Measurements from ENCODE around the gene CTNND2. TPM values are rescaled to one million over a fixed set of nuclear protein-coding genes. Genes with fewer than 3 reads are reported as not detected.

The CTNND2 gene
- polyA plus RNA-seq, 1 experiment = not detected

- Histone ChIP-seq H3K27me3 (ENCODE audit: control insufficient read depth, insufficient read depth, low read length) (peaks cover 2% of the 10 kb centered on the region), H3K27ac (ENCODE audit: low read depth, low read length) (no peak overlapping the region), H3K9me3 (ENCODE audit: control insufficient read depth, insufficient read depth, low read length) (no peaks in the 10 kb centered on the region), H3K4me3 (ENCODE audit: low read depth, low read length) (no peak overlapping the region)
- TF ChIP-seq CTCF (IDR thresholded peaks at IDR 0.05; ENCODE audit: low read depth, low read length) = no peak
- no peak for DNase-seq (ENCODE audit: low read depth, low spot score)
- CTCF ChIA-PET = no interaction called here
- POLR2A ChIA-PET = no interaction called here
Observed at GRCh38 chr5:11139217-11139865, 764.9 kb downstream of the CTNND2 start.

- ChIA-PET POLR2A (no interaction called here), CTCF (no interaction called here)
- TF ChIP-seq CTCF (IDR thresholded peaks at IDR 0.05; ENCODE audit: low read depth, low read length) = no peak
- H3K9me3 ChIP-seq (ENCODE audit: control insufficient read depth, insufficient read depth, low read length) = no peaks in the 10 kb centered on the region
- H3K4me3 ChIP-seq (ENCODE audit: low read depth, low read length) = no peak overlapping the region
- H3K27me3 ChIP-seq (ENCODE audit: control insufficient read depth, insufficient read depth, low read length) = peaks cover 3% of the 10 kb centered on the region
- DNase-seq (ENCODE audit: low read depth, low spot score) = no peak
- no peak overlapping the region for H3K27ac ChIP-seq (ENCODE audit: low read depth, low read length)
Observed at GRCh38 chr5:11130131-11130530, 774.1 kb downstream of the CTNND2 start.

GRCh38 chr5:11128021-11128420 lies 776.2 kb downstream of the CTNND2 start:
- Histone ChIP-seq H3K27me3 (ENCODE audit: control insufficient read depth, insufficient read depth, low read length) (peaks cover 3% of the 10 kb centered on the region), H3K27ac (ENCODE audit: low read depth, low read length) (no peak overlapping the region), H3K9me3 (ENCODE audit: control insufficient read depth, insufficient read depth, low read length) (no peaks in the 10 kb centered on the region), H3K4me3 (ENCODE audit: low read depth, low read length) (no peak overlapping the region)
- no peak for DNase-seq (ENCODE audit: low read depth, low spot score)
- CTCF ChIA-PET = no interaction called here
- no peak for TF ChIP-seq CTCF (IDR thresholded peaks at IDR 0.05; ENCODE audit: low read depth, low read length)
- POLR2A ChIA-PET = no interaction called here

GRCh38 chr5:11126844-11127243 lies 777.4 kb downstream of the CTNND2 start:
- no peak overlapping the region for H3K4me3 ChIP-seq (ENCODE audit: low read depth, low read length)
- no peak overlapping the region for H3K27ac ChIP-seq (ENCODE audit: low read depth, low read length)
- no peak for DNase-seq (ENCODE audit: low read depth, low spot score)
- CTCF ChIA-PET = no interaction called here
- peaks cover 3% of the 10 kb centered on the region for H3K27me3 ChIP-seq (ENCODE audit: control insufficient read depth, insufficient read depth, low read length)
- no peak for TF ChIP-seq CTCF (IDR thresholded peaks at IDR 0.05; ENCODE audit: low read depth, low read length)
- H3K9me3 ChIP-seq (ENCODE audit: control insufficient read depth, insufficient read depth, low read length) = no peaks in the 10 kb centered on the region
- POLR2A ChIA-PET = no interaction called here

- no peak overlapping the region for H3K4me3 ChIP-seq (ENCODE audit: low read depth, low read length)
- no peak for DNase-seq (ENCODE audit: low read depth, low spot score)
- H3K9me3 ChIP-seq (ENCODE audit: control insufficient read depth, insufficient read depth, low read length) = no peaks in the 10 kb centered on the region
- H3K27ac ChIP-seq (ENCODE audit: low read depth, low read length) = no peak overlapping the region
- H3K27me3 ChIP-seq (ENCODE audit: control insufficient read depth, insufficient read depth, low read length) = peaks cover 6% of the 10 kb centered on the region
- CTCF ChIA-PET = interaction anchor here (0.7 kb wide), 1 partner anchor 417 kb away, joined by 3 read pairs; no protein-coding TSS in a partner anchor
- no peak for TF ChIP-seq CTCF (IDR thresholded peaks at IDR 0.05; ENCODE audit: low read depth, low read length)
- POLR2A ChIA-PET = no interaction called here
Observed at GRCh38 chr5:11121885-11122284, 782.4 kb downstream of the CTNND2 start.
